NCI-H1092 treated with DMSO at 0.1 percent for 48 hours (cell line): Measurements from ENCODE around the gene POLR2C.

Source experiments
- DNase-seq: peaks from one replicate; lab custom pipeline; 2025; lab: John Stamatoyannopoulos, UW

Gene POLR2C

DNA sequence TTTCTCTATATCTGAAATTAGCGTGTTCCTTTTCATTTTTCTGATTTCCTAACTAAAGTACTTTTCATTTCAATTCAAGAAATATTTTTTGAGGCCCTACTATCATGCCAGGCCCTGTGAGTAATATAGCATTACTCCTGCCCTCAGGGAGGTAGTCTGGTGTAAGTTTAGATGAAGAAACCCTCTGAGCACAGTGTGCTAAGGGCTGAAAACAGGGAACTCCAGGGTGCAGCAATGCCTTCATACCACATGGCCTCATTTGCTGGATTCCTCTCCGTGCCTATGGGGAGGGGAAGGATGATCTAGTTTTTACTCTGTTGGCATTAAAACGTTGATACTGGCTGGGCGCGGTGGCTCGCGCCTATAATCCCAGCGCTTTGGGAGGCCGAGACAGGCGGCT lies 10.5 kb upstream of the POLR2C start:
- DNase-seq, result no peak

DNA sequence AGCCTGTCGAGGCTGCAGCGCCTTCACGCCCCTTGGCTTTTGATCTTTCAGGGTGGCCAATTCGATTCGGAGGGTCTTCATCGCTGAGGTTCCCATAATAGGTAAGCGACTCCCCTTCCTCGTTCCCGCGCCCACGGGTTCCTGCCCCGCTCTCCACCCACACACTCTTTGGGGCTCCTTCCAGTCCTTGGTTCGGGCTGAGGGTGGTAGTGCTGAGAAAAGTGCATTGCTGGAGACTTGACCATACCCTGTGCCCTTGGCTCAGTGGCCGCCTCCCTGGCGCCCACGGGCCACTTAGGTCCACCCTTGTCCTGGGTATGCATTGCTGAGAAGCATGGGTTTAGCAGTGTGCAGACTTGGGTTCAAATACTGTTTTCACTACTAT lies 491 bp downstream of the POLR2C start:
- DNase-seq, result no peak

DNA sequence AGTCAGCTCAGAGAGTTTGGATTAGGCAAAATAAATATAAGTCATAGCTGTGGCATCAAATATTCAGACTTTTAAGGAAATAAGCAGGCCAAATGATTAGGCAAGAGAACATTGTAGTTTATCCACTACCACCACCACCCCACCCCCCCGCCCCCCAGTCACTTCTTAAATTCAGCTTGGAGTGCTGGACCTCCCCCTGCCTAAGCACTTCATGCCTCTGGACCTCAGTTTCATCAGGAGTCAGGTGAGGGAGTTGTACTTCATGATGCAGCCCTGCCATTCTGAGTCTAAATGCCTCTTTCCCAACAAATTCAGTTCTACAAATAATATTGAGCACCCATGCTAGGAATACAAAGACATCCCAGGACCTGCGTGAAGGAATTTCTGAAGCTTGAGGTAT lies 2.0 kb downstream of the POLR2C start:
- DNase-seq, result no peak

DNA sequence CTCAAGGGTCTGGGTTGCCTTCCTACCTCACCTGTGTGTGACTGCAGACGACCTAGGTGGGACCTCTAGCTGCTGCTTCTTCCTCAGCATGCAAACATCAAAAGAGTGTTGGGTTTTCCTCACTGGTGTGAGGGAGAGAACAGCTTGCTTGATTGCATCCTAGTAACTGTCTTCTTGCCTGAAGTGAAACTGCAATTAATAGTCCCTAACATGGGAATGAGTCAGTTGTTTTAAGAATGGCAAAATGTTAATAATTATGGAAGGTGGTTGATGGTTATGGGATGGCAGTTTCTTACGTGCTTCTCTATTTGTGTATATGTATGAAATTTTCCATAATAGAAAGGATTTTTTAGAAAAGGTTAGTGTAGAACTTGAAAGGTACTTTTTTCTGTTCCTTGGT lies 5.9 kb downstream of the POLR2C start:
- no peak for DNase-seq

GRCh38 chr16:57469046-57469445 lies 6.6 kb downstream of the POLR2C start:
- no peak for DNase-seq

DNA sequence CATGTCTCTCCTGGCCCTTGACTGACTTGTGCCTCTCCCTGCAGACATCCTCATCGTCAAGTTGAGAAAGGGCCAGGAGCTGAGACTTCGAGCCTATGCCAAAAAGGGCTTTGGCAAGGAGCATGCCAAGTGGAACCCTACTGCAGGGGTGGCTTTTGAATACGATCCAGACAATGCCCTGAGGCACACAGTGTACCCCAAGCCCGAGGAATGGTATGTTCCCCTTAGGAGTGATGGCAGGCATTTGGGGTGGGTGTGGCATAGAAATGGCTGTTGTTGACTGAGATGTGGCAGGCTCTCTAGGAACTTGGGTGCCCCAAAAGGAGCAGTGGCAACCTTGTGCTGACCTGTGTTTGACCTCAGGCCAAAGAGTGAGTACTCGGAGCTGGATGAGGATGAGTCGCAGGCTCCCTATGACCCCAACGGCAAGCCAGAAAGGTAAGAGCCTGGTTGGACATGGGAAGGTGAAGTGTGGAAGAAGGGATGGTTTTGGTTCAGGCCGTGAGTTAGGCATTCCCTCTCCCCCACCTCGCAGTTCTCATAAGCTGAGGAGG lies 7.5 kb downstream of the POLR2C start:
- DNase-seq, result no peak

DNA sequence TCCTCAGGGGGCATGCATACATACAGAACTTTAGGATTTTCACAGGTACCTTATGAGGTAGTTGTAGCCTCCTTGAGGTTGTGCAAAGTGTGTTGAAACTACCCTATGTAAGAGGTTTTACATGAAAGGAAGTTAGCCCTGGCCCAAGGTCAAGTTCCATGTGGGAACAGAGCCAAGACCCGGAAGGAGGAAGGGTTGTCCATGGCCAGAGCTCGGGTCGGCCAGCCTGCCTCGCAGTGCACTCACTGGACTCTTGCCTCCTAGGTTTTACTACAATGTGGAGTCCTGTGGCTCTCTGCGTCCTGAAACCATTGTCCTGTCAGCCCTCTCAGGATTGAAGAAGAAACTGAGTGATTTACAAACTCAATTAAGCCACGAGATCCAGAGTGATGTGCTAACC lies 8.2 kb downstream of the POLR2C start:
- no peak for DNase-seq

GRCh38 chr16:57471209-57471608 lies 8.7 kb downstream of the POLR2C start:
- DNase-seq, result no peak

DNA sequence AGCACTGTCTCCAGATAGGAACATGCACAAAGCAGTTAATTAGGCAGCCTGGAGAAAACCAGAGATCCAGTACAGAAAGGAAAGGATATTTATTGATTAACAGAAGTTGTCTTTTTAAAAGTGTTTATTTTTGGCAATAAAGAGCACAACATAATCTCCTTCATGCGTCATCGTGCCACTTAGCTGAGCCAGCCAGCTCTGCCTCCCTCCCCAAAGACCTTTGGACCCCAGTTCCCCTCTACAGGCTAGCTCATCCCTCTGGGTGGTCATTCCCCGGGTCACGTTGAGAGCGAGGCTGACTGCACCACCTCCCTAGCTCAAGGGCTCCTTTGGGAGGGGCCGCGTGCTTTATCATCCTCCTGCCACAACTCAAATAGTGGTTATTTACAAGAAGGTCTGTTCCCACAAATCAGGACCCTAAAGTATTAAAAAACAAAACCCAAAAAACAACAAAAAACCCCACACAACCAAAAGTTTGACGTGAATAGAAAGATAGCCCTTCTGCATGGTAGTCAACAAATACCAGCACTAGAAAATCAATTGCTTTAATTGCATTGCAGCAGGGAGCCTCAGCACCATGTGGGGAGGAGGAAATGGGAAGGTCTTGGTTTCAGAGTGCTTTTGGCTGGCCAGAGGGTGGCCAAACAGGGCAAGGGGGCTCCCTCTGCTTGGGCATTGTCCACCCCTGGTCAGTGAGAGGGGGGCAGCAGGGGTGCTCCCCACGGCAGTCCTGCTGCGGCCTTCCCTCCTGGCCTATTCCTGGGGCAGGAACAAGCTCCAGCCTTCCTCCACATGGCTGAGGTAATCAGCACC lies 9.6 kb downstream of the POLR2C start:
- no peak for DNase-seq

DNA sequence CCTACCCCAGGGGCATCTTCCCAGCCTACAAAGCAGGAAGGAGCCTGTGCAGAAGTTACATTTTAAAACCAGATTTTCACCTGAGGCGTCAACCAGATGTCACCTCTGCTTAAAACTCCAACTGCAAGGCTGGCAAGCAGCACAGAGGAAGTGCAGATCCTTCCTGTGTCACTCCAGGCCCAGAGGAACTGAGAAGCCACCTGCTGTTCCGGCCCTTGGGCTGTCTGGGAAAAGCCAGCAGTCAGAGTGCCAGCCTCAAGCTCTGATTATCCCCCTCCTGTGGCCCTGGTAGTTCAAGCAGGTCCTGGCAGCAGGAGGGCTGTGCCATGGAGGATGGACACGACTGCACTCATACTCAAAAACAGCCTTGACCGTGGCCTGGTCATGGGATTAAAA lies 10.2 kb downstream of the POLR2C start:
- DNase-seq, result no peak

- DNase-seq, result no peak
Observed at GRCh38 chr16:57473176-57473840, 10.8 kb downstream of the POLR2C start.

DNA sequence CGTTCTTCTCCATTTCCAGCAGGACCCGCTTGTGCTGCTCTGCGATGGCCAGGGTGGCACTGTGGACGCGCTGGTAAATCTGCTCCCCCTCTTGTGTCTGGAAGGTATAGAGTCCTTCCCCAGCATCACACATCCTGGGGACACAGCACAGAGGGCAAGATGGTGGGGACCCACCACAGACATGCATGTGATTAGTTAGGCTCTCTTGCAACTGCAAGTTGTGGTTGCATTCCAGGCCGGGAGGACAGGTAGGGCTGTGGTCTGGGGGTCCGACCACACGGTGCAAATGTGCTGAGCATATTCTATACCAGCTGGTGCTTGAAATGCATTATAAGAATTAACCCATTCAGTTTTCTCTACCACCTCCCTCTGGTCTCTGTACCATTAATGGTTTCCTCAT lies 11.4 kb downstream of the POLR2C start:
- DNase-seq, result no peak

DNA sequence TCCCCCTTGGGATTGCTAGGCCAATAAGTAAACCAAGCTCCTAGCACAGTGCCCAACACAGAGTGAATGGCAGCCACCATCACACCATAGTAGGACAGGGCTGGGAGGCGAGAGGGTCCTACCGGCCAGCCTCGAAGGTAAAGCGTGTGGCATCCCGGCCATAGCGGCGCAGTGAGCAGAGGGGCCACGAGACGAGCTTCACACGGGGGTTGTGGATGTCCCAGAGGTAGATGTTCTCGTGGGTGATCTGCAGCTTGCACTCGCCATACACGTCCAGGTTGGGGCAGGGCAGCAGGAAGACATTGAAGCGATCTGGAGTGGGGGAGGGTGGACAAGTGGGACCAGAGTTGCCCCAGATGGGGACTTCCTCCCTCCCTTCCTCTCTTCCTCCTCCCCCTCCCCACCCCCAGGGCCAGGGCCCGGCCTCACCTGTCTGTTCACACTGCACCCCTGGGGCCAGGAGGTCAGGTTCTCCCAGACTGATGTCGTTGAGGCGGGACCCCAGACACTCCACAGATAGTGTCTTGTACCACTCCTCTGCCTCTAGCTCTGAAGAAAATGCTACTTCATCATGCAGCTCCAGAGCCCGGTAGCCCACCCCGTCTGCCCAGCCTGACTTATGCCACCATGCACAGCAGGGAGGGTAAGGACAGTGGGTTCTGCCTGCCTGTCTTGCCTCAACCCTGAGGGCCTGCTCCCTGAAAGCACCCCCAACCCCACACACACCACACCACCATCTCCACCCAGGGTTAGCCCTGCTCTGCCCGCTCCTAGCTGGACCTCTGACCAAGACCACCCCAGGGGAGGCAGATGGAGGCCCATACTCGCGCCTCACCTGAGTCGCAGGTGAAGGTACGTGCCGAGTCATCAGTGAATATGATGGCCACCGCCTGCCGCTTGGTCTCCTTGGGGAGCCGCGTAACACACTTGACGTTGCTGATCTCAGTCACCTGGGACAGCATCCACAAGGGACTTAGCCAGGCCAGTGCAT lies 12.5 kb downstream of the POLR2C start:
- DNase-seq, result no peak

DNA sequence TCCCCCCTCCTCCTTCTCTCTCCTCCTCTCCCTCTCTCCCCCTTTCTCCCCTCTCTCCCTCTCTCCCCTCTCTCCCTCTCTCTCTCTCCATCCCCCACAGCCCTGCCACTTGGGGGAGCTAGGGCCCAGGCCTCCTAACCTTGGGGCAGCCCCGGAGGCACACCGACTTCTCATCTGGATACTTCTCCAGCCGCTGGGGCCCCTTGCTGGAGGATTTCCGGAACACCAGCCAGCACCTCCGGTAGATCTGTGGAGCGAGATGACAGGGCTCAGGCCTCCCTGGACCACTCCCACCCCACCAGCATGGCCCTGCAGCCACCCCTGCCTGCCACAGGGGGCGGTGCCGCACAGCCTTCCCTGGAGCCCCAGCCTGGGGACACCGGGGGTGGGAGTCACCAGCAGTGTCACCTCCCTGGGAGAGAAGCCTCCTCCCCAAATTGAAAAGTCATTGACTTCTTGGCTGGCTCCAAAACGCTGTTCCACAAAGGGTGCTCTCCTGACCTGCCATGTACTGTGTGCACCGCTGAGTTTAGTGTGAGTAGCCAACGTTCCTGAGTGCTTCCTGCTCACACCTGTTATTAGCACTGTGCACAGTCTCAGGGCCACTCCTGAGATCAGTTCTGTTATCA lies 13.3 kb downstream of the POLR2C start:
- DNase-seq, result peak; percentile 21

DNA sequence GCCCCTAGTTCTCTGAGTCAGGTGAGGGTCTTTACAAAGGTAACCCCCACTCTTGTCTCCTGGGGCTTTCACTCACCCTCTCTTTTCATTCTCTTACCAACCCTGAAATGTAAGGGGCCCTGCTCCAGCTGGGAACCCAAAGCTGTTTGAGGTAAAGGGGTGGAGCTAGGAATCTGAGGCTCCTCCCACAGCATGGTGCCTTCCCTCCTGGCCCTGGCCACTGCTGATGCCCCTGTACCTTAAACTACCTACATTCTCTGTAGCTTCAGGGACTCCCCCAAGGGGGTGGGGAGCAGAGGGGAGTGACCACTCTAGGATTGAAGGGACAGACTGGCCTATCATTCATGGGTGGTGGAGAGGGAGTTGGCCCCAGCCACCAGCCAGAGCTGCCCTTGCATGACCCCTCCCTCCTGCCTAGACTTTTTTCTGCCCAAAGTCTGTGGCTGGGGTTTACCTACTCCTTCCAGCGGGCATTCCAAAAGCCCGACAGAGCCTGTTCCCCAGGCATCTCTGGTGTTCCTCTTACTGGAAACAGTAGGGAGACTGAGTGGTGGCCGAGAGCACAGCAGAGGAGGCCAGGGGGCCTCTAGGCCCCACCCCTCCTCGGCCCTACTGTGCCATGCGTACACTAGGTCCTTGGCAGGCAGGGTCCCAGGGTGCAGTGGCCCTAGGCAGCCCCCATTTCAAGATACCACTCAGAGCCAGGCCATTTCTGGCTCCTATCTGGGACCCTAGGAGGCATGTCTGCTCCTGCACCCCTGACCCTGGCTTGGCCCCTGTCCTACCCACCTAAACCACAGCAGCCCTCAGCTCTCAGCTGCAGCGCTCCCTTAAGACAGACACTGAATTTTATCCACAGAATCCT lies 14.3 kb downstream of the POLR2C start:
- no peak for DNase-seq

DNA sequence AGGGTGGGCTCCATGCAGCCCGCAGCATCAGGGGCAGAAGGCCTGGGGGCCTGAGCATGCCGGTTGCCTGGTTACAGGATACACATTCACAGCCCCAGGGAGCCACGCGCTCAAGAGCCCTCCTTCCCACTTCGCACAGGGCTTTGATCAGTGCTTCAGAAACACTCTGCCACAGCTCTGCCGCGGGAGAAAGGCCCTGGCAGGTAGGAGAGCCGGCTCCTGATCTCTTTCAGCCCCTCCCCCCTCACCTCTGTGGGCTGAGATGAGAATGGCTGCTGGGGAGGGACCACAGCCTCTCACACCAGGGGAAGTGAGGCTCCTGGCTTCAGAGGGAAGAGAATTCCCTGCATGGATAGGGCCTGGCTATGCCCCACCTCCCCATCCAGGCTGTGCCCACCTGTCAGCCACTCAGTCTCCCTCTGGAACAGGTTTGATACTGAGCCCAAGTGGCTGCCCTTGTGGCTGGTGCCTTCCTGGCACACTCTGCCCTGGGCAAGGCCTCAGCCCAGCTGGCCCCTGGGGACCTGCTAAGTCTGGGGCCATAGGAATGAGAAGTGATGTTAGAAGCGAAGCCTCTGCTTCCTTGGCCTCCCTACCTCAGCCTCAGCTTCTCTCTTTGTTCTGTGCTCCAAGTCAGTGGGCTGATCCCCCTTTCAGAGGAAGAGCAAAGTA lies 15.2 kb downstream of the POLR2C start:
- DNase-seq, result no peak

DNA sequence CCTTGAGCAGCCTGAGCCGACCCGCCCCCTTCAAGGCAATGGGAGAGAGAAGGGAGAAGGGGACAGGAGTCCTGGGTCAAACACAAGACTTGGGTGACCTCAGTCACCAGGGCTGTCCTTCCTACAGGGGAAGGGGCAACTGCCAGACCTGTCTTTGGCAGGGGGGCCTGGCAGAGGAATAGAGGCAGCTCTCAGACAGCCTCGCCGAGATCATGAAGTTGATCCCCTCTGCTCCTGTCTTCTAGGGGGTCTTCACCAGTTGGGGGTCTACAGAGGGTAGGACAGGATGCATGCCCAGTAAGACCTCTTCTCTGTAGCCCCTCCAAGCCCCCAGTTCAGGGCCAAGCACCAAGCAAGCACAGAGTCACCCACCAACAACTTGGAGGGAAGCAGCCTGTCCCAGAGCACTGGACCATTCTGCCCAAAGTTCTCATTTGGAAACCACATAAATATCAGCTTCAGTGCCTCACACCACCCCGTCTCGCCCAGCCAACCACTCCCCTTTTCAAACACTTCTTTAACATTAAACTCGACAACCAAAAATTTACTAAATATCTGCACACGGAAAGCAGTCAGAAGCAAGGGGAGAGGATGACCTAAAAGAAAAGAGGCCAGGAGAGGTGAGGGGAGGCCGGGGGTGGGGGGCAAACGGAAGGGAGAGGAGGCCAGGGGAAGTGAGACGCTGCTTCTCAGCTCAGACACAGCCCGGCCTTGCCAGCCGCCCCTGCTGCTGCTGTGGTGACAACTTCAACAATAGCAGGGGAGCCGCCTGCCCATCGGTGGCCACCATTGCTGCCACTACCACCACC lies 16.1 kb downstream of the POLR2C start:
- DNase-seq, result no peak

- no peak for DNase-seq
Observed at GRCh38 chr16:57479205-57479975, 16.9 kb downstream of the POLR2C start.
